ENCODE results near the gene LPCAT2.

The LPCAT2 gene

DNA sequence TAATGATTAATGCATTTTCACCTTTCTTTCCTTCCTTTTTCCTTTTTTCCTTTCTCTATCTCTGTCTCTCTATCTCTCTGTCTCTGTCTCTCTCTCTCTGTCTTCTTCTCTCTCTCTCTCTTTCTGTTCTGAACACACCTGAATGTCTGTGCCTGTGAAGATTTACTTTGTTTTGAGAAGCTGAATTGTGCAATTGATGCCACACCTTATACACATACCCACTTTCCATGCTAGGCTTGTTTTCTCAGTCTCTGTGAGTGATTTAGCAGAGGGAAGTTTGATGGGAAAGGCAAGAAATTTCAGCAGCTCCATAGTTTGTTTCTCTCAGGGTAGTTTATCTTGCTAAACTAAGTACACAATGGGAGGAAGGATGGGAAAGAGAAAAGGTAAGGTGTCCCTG is 48.3 kb downstream of the LPCAT2 start:
- DNase-seq: no peak

DNA sequence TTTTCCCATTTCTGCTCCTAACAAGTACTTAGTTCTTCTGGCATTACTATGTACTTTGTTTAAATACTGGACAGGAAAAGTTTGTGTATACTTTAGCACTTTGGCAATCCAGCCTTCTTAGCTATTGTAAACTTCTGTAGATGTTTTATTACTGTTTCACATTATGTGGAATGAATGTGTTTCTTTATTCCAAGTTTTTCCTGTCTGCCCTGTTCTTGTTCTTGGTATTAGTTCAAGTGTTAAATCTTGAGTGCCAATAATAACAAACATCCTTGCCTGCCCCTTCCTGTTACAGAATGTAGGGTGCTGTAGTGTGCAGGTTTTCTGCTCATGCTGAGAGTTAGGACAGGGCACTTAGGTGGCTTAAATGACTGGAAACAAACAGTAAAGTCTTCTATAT is 50.4 kb downstream of the LPCAT2 start:
- no peak for DNase-seq

DNA sequence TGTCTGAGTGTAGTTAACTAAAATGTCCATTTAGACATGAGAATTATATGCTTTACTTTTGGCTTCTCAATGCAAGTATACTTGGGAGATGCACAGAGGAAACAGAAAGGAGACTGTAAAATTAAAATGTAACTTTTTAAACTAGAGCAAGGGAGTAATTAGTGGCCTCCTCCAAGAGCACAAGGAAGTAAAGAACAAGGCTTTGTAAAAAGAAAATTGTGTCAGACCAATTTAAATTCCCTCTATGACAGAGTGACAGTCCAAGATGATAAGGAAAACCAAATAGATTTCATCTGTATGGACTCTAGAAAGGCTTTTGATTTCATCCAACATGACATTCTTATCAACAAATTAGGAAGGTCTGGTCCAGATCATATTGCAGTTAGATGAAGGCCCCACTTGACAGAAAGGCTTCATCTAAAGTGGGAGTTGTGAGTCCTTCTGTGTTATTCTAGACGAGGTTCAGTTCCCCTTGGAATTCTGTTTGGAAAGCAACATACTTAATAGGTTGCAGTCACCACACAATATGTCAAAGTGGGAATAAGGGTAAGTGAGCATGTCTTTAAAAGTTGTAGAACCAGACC is 51.2 kb downstream of the LPCAT2 start:
- no peak for DNase-seq

DNA sequence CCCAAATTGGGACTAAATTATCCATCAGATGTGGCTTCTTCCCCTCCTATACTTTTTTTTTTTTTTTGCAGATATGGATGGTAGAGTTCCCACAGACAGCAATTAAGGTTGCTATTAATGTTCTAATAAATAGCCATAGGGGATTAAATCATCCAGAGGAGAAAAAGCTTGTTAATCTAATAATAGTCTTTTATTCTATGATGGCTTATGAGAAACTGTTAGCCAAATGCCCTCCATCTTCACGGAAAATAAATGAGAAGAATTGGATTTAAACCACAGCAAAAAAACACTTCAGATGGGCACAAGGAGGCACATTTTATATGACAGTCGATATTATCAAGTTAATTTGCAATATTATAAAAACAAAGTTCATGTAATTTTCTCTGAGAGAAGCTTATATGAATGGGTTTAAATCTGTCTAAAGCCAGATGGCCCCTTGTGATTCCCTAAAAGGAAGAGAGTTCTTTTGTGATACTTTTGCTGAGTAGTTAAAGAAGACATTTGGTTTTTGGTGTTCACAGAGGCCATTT is 52.5 kb downstream of the LPCAT2 start:
- no peak for DNase-seq

DNA sequence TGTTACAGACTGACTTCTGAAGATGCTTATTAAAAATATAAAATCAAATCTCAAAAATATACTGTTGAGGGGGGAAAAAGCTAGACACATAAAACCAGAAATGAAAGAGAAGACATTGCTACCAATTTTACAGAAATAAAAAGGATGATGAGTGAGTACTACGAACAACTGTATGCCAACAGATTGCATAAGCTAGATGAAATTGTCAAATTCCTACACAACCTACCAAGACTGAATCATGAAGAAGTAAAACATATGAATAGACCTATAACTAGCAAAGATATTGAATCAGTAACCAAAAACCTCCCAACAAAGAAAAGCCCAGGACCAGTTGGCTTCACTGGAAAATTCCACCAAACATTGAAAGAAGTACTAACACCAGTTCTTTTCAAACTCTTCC is 54.1 kb downstream of the LPCAT2 start:
- DNase-seq: no peak

DNA sequence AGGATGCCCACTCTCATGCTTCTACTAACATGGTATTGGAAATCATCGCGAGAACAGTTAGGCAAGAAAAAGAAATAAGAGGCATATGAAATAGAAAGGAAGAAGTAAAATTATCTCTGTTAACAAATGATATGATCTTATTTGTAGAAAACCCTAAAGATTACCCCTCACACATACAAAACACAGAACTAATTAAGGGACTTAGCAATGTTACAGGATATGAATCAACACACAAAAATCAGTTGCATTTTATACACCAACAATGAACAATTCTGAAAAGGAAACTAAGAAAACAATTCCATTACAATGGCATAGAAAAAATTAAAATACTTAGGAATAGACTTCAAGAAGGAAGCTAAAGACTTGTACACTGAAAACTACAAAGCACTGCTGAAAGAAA is 54.9 kb downstream of the LPCAT2 start:
- no peak for DNase-seq

DNA sequence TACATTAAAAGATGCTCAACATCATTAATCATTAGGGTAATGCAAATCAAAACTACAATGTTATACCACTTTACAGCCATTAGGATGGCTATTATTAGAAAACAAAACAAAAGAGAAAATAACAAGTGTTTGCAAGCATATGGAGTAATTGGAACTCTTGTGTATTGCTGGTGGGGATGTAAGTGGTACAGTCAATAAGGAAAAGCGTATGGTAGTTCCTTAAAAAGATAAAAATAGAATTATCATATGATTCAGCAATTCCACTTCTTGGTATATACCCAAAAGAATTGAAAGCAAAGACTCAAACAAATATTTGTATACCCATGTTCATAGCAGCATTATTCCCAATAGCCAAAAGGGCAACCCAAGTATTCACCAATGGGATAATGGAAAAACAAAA is 56.2 kb downstream of the LPCAT2 start:
- no peak for DNase-seq

DNA sequence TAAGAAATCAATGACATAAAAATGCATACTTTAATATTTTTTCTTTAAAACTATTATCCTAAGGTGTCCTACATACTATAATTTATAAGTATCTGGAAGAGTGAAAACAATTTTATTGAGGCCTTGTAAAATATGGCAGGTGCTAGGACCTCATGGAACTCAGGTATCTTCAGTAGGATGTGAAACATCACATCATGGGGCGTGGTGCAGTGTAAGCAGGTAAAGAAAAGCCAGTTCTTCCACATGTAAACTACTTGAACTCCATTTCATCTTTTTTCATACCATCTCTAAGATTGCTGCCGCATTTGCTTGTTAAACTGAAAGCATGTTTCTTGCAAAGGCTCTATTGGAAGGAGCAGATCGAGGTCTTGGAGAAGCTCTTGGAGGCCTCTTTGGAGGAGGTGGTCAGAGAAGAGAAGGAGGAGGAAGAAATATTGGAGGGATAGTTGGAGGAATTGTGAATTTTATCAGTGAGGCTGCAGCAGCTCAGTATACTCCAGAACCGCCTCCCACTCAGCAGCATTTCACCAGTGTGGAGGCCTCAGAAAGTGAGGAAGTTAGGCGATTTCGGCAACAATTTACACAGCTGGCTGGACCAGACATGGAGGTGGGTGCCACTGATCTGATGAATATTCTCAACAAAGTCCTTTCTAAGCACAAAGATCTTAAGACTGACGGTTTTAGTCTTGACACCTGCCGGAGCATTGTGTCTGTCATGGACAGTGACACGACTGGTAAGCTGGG is 57.7 kb downstream of the LPCAT2 start, which contains the start of gene CAPNS2:
TSS of gene CAPNS2 (plus strand) at position 253 of the 744 bp plus-strand sequence. CDS start at position 326, 73 bp downstream.
- no peak for DNase-seq

DNA sequence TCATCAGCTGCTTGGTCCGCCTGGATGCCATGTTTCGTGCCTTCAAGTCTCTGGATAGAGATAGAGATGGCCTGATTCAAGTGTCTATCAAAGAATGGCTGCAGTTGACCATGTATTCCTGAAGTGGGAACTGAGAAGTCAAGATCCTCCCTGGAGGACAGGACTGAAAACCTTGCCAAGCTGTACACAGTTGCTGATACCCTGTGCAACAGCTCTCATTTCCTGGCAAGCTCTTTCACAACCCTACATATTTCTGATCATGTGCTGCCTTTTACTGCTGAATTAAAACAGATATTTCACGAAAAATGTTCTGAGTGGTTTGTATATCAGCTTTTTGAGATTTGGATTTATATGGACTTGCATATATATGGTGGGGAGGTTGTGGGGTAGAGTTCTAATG is 58.5 kb downstream of the LPCAT2 start:
- DNase-seq: no peak

DNA sequence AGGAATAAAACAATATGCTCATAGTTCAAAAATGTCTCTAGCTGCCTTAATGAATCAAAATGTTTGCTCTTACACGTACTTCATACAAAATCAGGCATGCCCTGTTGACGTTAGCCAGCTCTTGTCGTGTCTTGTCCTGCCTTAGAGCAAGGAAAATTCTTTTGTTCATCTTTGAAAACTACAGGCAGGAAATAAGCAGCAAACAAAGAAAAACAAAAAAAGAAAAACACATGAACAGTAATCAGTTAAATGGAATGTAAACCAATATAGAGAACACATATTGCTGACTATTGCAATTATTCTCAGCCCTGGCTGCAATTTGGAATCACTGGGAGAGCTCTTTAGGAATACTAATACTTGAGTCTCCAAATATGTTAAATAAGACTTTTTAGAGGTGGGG is 59.3 kb downstream of the LPCAT2 start:
- DNase-seq: no peak

DNA sequence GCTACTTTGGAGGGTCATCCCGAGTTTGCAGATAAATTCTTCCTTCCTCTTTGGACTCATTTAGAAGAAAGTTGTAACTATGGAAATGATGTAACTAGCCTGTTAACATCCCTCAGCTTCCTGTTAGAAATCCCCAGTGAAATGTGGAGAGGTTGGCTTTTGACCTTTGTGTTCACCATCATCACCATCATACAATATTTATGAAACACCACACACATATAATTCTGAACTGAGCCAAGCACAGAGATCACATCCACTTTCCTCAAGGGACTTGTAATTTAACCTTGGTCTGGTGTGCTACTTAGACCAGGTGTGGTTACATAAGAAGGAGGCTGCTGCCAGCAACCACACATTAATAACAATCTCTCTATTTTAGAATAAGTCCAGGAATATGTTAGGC is 60.2 kb downstream of the LPCAT2 start:
- DNase-seq: no peak

DNA sequence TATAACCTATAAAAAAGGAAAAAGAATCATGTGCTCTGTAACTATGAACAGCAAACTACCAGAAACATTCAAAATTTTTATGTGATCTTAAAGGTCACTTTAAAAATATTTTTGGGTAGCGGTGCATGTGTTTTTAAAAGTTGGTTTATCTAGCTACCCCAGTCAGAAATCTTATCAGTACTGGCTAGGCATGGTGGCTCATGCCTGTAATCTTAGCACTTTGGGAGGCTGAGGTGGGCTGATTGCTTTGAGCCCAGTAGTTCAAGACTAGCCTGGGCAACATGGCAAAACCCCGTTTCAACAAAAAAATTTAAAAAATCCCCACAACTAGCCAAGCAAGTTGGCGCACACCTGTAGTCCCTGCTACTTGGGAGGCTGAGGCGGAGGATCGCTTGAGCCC is 61.3 kb downstream of the LPCAT2 start:
- DNase-seq: no peak

DNA sequence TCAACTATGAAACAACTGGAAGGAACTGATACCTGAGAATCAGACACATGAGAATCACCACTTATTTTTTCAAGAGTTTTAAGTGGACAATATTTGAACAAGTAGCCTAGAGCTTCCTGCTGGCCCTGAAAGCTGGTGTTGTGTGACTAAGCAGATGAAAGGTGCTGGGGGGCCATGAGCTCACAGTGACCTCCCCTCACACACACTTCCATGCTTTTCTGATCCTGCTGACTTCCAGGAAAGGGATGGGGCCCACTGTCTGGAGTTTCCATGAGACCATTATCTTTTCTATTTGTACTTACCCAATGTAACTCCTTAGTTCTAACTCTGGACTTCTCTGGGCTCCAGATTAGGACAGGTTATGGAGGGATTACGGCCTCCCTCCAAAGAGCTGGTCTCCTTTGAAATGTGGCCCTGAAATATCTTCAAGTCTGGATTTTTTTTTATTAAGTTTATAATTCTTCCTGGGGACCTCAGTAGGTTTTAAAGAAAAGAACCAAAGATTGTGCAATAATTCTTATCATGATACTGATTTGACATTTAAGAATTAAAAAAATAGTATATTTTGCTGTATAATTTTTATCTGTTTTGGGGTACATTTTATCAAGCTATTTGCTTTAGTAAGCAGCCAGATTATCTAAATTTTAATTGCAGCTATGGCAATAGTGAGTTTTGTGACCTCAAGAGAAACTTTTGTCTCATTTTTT is 62.5 kb downstream of the LPCAT2 start:
- DNase-seq: no peak

DNA sequence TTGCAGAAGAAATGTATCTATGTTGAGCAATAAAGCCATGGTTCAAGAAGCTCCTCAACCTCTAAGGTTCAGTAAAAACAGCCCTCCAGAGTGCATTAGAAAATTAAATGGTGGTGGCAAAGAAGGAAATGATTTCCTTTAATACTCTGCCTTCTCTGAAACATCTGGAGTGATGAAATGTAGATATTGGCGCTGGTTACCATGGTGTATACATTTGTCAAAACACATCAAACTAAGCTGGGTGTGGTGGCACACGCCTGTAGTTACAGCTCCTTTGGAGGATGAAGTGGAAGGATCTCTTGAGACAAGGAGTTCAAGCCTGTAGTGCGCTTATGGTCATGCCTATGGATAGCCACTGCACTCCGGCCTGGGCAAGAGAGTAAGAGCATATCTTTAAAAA is 63.6 kb downstream of the LPCAT2 start:
- DNase-seq: no peak

DNA sequence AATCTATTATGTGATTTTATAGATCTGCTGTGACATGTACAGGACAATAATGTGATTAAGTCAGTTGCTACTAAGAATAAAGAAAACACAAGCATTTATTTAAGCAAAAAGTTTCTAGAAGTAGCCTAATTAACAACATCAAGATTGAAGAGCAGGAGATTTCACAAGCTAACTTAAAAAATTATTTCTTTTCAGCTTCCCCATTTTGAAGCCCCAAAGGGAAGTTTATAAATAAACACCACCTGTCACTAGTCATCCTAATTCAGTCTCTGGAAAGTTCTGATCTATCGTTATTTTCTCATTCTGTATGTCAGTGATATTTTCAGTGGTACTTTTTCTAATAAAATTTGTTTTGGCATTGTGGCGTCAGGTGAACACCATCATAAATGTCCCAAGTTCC is 65.9 kb downstream of the LPCAT2 start:
- DNase-seq: no peak

DNA sequence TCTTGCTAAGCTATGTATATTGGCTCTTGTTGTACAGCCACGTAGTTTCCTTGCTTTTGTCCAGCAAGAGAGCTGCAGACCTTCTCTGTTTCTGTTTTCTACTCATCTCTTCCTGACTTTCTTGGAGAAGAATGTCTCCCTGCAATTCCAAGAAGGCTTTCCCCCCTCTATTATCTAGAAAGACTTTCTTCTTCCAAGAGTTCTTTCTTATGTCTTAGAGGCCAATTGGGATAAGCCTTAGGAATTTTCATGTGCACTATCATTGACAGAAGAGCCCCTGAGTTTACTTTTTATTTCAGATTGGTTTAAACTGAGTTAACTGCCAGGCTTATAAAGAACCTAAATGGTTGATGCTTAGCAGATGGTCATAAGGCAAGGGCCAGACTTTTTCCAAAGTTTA is 66.6 kb downstream of the LPCAT2 start:
- no peak for DNase-seq

DNA sequence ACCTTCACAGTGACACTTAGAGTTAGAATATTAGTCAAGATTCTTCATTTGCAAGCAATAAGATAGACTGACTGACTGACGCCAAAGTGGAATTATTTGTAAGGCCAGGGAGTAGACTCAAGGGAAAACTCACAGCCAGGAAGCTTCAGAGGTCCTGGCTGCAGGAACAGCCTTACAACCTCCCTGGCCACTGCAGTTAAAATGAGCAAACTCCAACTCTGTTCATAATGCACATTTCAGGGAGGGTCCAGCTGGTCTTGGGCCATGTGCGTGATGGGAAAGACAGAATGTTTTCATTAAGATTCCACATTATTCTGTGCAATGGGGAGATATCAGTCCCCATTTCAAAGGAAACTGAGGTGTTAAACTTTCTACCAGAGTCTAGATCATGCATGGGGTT is 67.5 kb downstream of the LPCAT2 start:
- DNase-seq: no peak

DNA sequence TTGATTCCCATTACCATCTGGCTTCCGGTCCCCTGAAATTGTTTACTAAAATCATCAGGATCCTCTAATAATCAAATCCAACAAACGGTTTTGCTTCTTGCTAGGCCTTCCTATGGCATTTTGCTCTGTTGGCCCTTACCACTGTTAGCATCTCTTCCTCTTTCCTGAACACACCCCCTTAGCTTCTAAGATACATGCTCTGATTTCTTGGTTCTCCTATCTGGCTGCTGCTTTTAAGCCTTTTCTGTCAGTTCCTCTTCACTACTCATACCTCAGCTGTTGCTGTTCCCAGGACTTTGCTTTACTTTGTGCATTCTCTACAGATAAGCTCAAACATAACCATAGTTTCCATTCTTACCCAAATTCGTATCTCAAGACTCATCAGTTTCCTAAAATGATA is 69.0 kb downstream of the LPCAT2 start:
- no peak for DNase-seq

DNA sequence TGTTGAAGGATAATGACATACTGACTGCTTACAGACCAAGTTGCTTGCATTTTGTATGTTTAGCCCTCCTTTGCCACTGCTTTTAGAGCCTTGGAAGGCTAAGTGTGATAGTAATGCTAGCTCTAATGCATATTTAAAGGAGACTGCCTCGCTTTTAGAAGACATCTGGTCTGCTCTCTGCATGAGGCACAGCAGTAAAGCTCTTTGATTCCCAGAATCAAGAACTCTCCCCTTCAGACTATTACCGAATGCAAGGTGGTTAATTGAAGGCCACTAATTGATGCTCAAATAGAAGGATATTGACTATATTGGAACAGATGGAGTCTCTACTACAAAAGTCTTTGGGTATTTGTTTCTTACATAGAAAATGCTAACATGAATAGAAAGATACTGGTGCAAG is 76.8 kb downstream of the LPCAT2 start:
- DNase-seq: no peak

DNA sequence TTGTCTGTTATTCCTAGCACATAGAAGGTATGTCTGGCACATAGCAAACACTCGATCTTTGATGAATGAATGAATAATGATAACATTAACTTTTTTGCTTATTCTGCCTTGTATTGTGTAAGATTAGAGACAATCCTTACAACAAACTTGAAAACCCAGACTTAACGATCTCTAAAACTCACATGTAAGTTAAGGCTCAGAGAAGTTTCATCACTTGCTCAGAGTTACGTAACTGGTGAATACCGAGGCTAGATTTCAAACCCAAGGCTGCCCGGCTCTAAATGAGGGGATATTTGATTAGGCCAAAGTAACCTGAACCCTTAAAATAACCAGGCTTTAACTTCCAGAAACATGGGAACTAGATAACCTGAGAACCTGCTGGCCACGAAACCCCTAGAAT is 79.9 kb downstream of the LPCAT2 start:
- no peak for DNase-seq

DNA sequence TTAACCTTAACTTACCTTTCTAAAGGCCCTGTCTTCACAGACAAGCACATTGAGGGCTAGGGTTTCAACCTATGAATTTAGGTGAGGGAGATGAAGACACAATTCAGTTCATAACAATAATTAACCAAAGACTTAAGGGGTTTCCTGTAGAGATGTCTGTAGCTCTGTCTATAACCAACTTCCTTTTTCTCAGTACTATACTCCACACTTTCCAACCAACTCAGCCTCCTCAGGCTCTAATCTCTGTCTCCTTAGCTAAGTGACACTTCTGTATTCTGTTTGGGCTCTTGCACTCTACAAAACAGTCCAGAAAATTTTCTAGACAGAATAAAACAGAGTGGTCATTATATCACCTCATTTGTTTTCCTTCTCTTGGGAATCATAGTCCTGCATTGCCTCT is 83.4 kb downstream of the LPCAT2 start:
- DNase-seq: no peak

DNA sequence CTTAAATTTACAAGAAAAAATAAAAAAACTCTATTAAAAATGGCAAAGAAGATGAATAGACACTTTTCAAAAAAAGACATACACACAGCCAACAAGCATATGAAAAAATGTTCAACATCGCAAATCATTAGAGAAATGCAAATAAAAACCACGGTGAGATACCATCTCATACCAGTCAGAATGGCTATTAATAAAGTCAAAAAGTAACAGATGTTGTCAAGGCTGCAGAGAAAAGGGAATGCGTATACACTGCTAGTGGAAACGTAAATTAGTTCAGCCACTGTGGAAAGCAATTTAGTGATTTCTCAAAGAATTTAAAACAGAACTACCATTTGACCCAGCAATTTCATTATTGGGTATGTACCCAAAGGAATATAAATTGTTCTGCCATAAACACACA is 89.1 kb downstream of the LPCAT2 start:
- no peak for DNase-seq

DNA sequence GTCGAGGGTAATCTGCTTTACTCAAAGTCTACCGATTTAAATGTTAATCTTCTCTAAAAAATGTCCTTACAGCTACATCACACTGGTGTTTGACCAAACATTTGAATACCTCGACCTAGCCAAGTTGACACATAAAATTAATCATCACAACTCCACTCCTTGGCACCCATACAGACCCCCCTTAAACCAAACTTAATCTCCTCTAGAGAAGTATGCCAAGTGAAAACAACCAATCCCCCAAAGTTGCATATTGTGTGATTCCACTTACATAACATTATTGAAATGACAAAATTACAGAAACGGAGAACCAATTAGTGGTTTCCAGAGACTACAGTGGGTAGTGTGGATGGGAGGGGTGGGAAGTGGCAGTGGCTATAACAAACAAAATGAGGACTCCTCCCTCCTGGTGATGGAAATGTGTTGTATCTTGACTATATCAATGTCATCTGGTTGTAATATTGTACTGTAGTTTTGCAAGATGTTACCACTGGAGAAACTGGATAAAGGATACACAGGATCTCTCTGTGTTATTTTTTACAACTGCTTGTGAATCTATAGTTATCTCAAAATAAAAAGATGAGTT is 97.0 kb downstream of the LPCAT2 start:
- DNase-seq: no peak
